ENCODE data around the gene HOXD13.

DNA sequence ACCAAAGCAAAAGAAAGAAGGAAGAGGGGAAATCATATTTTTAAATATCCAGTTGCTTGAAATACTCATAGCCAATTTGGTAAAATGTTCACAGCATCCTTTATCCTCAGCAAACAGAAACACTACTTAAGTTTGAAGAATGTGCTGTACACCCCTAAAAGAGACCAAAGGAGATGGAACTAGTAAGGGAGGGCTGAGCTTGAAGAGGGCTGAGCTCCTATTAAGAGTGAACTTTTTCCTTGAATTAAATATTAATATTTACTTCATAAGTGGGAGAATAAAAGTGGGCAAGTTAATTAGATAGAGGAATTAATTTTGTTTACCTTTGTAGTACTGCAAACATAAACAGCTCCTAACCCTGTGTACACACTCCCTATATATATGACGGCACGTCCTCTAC is 15.7 kb upstream of the HOXD13 start:
- TF ChIP-seq EZH2 (IDR thresholded peaks at IDR 0.05; ENCODE audit: low read depth, low read length, severe bottlenecking) (no peak), RAD21 (IDR thresholded peaks at IDR 0.05 in 1 of 2, conservative IDR thresholded peaks at IDR 0.05 in 1 of 2; ENCODE audit: low read depth in 2 of 2, low read length in 2 of 2) (no peak)
- TF ChIP-seq, protein P1, sequence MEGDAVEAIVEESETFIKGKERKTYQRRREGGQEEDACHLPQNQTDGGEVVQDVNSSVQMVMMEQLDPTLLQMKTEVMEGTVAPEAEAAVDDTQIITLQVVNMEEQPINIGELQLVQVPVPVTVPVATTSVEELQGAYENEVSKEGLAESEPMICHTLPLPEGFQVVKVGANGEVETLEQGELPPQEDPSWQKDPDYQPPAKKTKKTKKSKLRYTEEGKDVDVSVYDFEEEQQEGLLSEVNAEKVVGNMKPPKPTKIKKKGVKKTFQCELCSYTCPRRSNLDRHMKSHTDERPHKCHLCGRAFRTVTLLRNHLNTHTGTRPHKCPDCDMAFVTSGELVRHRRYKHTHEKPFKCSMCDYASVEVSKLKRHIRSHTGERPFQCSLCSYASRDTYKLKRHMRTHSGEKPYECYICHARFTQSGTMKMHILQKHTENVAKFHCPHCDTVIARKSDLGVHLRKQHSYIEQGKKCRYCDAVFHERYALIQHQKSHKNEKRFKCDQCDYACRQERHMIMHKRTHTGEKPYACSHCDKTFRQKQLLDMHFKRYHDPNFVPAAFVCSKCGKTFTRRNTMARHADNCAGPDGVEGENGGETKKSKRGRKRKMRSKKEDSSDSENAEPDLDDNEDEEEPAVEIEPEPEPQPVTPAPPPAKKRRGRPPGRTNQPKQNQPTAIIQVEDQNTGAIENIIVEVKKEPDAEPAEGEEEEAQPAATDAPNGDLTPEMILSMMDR (IDR thresholded peaks at IDR 0.05; ENCODE audit: control extremely low read depth in 1 of 3, insufficient read depth in 1 of 3, low read depth in 1 of 3, low read length in 3 of 3) = no peak

All from H1 (cell line).